ENCODE data around the gene PER2. TPM values are rescaled to one million over a fixed set of nuclear protein-coding genes. Genes with fewer than 3 reads are reported as not detected.

PER2 gene
- 3.0 to 3.6 TPM (median 3.3 TPM) in 5 replicates for total RNA-seq (2022; extraction: Qiagen RNA extraction; ENCODE audit: low read depth)

GRCh38 chr2:238287737-238288649, at the start of gene PER2:
Gene PER2 (minus strand): TSS chr2:238288610. CDS start chr2:238277936, 10,674 bp downstream.

GRCh38 chr2:238320246-238320647, 31.8 kb upstream of the PER2 start, which contains the start of gene TRAF3IP1:
Gene TRAF3IP1 (plus strand): TSS chr2:238320518. CDS start chr2:238320663, 145 bp downstream.

GRCh38 chr2:238239863-238240756, 48.3 kb downstream of the PER2 start, which contains the start of gene HES6:
Gene HES6 (minus strand): TSS chr2:238240038. CDS start chr2:238239905, 133 bp downstream.

GRCh38 chr2:238203094-238203972, 85.1 kb downstream of the PER2 start, which contains the start of gene ILKAP:
Gene ILKAP (minus strand): TSS chr2:238203695. CDS start chr2:238203553, 142 bp downstream.

Other genes with a start within 250 kb of the PER2 start
- gene SCLY, start 227.6 kb downstream of the PER2 start, total RNA-seq (2022; extraction: Qiagen RNA extraction; ENCODE audit: low read depth) = 23.3 to 25.5 TPM (median 24.6 TPM) in 5 replicates
- gene ESPNL, start 188.3 kb downstream of the PER2 start, total RNA-seq (2022; extraction: Qiagen RNA extraction; ENCODE audit: low read depth) = 0.13 to 0.37 TPM (median 0.18 TPM) in 4 of 5 replicates, not detected in the other
- 0.05 to 0.19 TPM (median 0.07 TPM) in 5 replicates for gene KLHL30, start 149.9 kb downstream of the PER2 start, total RNA-seq (2022; extraction: Qiagen RNA extraction; ENCODE audit: low read depth)
- gene ERFE, start 129.6 kb downstream of the PER2 start, total RNA-seq (2022; extraction: Qiagen RNA extraction; ENCODE audit: low read depth) = 6.3 to 8.2 TPM (median 6.9 TPM) in 5 replicates
- gene ILKAP, start 84.9 kb downstream of the PER2 start, total RNA-seq (2022; extraction: Qiagen RNA extraction; ENCODE audit: low read depth) = 36.0 to 46.8 TPM (median 42.3 TPM) in 5 replicates
- gene HES6, start 48.6 kb downstream of the PER2 start, total RNA-seq (2022; extraction: Qiagen RNA extraction; ENCODE audit: low read depth) = 7.8 to 15.2 TPM (median 13.7 TPM) in 5 replicates
- 9.8 to 17.0 TPM (median 12.5 TPM) in 5 replicates for gene TRAF3IP1, start 31.9 kb upstream of the PER2 start, total RNA-seq (2022; extraction: Qiagen RNA extraction; ENCODE audit: low read depth)
- gene ASB1, start 138.3 kb upstream of the PER2 start, total RNA-seq (2022; extraction: Qiagen RNA extraction; ENCODE audit: low read depth) = 37.2 to 58.7 TPM (median 56.3 TPM) in 5 replicates

All from A549 treated with CpdA at 1 μM for 4 hours (cell line).